IMR-90 (cell line): ENCODE data around the gene KRT16. TPM values are rescaled to one million over a fixed set of nuclear protein-coding genes. Genes with fewer than 3 reads are reported as not detected.

Experiments
- ATAC-seq: fragments of 200-7000 bp; cut with Tn5 transposase; 2 replicates; pipeline ENCODE4 v1.9.1; 2020; ENCODE audit warnings: low read depth, mild to moderate bottlenecking, moderate library complexity
- BruUV-seq: library from RNA; stranded (reverse); fragments of 400-500 nt; replicated peaks from 2 replicates; lab custom pipeline; 2021; lab: Mats Ljungman, UMichigan
- CTCF ChIA-PET: fragments of 300-600 bp; formaldehyde crosslinking; extraction: SDS; loops from one replicate; lab custom pipeline; 2021; ENCODE audit warnings: antibody characterized with exemption; lab: Yijun Ruan, JAX
- POLR2A ChIA-PET: fragments of 300-600 bp; sonication (Branson Sonifier 250); formaldehyde crosslinking; loops from one replicate; lab custom pipeline; 2022; ENCODE audit warnings: antibody characterized with exemption; ENCODE audit not compliant: unreplicated experiment; lab: Charles Lee
- DNase-seq: peaks from one replicate; pipeline ENCODE4 v3.0.0; 2013
- H2AFZ ChIP-seq: replicated peaks from 2 replicates; pipeline ENCODE3; 2013; ENCODE audit warnings: low read length, mild to moderate bottlenecking; ENCODE audit not compliant: poor library complexity
- H2AK5ac ChIP-seq: 2 replicates; pipeline ENCODE4 v1.6.1; 2013; ENCODE audit warnings: low read depth, low read length, inconsistent platforms
- H2AK9ac ChIP-seq: replicated peaks from 2 replicates; pipeline ENCODE3; 2013; ENCODE audit warnings: mild to moderate bottlenecking, low read depth, low read length, moderate library complexity; ENCODE audit not compliant: poor library complexity
- H2BK120ac ChIP-seq: 2 replicates; pipeline ENCODE4 v1.6.1; 2013; ENCODE audit warnings: low read depth, low read length, inconsistent platforms
- H2BK15ac ChIP-seq: 3 replicates; pipeline ENCODE4 v1.6.1; 2013; ENCODE audit warnings: low read depth, low read length, inconsistent platforms
- H2BK20ac ChIP-seq: 2 replicates; pipeline ENCODE4 v1.6.1; 2013; ENCODE audit warnings: low read depth, mild to moderate bottlenecking, inconsistent platforms, low read length, moderate library complexity
- H2BK5ac ChIP-seq: 2 replicates; pipeline ENCODE4 v1.6.1; 2013; ENCODE audit warnings: mild to moderate bottlenecking, low read depth, low read length, inconsistent platforms; ENCODE audit not compliant: poor library complexity, severe bottlenecking
- H3K14ac ChIP-seq: replicated peaks from 2 replicates; pipeline ENCODE4 v1.6.1; 2013; ENCODE audit warnings: low read depth, low read length, inconsistent platforms
- H3K18ac ChIP-seq: 2 replicates; pipeline ENCODE4 v1.6.1; 2013; ENCODE audit warnings: low read depth, low read length, control low read depth
- H3K23ac ChIP-seq: 2 replicates; pipeline ENCODE4 v1.6.1; 2013; ENCODE audit warnings: low read depth, low read length, inconsistent platforms
- H3K27ac ChIP-seq: 2 replicates; pipeline ENCODE4 v1.5.1; 2013; ENCODE audit warnings: mild to moderate bottlenecking, control low read depth, low read length; ENCODE audit not compliant: insufficient read depth
- H3K27me3 ChIP-seq: 2 replicates; pipeline ENCODE4 v1.6.1; 2013; ENCODE audit warnings: low read length; ENCODE audit not compliant: control insufficient read depth, insufficient read depth
- H3K36me3 ChIP-seq: 2 replicates; pipeline ENCODE4 v1.6.1; 2013; ENCODE audit warnings: low read length, mixed read lengths; ENCODE audit not compliant: control insufficient read depth, insufficient read depth
- H3K4ac ChIP-seq: 2 replicates; pipeline ENCODE4 v1.6.1; 2013; ENCODE audit warnings: low read depth, low read length, inconsistent platforms
- H3K4me1 ChIP-seq: 2 replicates; pipeline ENCODE4 v1.6.1; 2013; ENCODE audit warnings: low read length, mixed read lengths; ENCODE audit not compliant: control insufficient read depth, insufficient read depth
- H3K4me2 ChIP-seq: 2 replicates; pipeline ENCODE4 v1.6.1; 2013; ENCODE audit warnings: low read depth, mild to moderate bottlenecking, control low read depth, low read length, moderate library complexity
- H3K4me3 ChIP-seq: 2 replicates; pipeline ENCODE4 v1.5.1; 2013; ENCODE audit warnings: low read depth, mild to moderate bottlenecking, control low read depth, low read length, moderate library complexity; ENCODE audit not compliant: insufficient read depth
- H3K56ac ChIP-seq: 2 replicates; pipeline ENCODE4 v1.6.1; 2013; ENCODE audit warnings: low read length, inconsistent platforms; ENCODE audit not compliant: insufficient read depth; ENCODE audit errors: extremely low read depth
- H3K79me1 ChIP-seq, 2 experiments: 2 replicates each; pipeline ENCODE4 v1.6.1; 2013; ENCODE audit warnings: low read length in 2 of 2, inconsistent platforms in 1 of 2, low read depth in 1 of 2
- H3K9ac ChIP-seq: 2 replicates; pipeline ENCODE4 v1.6.1; 2013; ENCODE audit warnings: low read depth, low read length, control low read depth
- H3K9me1 ChIP-seq: 2 replicates; pipeline ENCODE4 v1.6.1; 2013; ENCODE audit warnings: low read length, inconsistent platforms; ENCODE audit not compliant: insufficient read depth
- H3K9me3 ChIP-seq: 2 replicates; pipeline ENCODE4 v1.6.1; 2013; ENCODE audit warnings: low read length; ENCODE audit not compliant: control insufficient read depth, insufficient read depth
- H4K20me1 ChIP-seq: 2 replicates; pipeline ENCODE4 v1.6.1; 2013; ENCODE audit warnings: low read length, inconsistent platforms; ENCODE audit not compliant: insufficient read depth
- H4K5ac ChIP-seq: 2 replicates; pipeline ENCODE4 v1.6.1; 2013; ENCODE audit warnings: mild to moderate bottlenecking, low read depth, low read length, control low read depth
- H4K8ac ChIP-seq, 2 experiments: 2 replicates each; pipeline ENCODE4 v1.6.1; 2013; ENCODE audit warnings: low read depth in 2 of 2, low read length in 2 of 2, control low read depth in 1 of 2, inconsistent platforms in 1 of 2
- H4K91ac ChIP-seq: 2 replicates; pipeline ENCODE4 v1.6.1; 2013; ENCODE audit warnings: low read depth, low read length, inconsistent platforms; ENCODE audit not compliant: insufficient read depth
- BHLHE40 ChIP-seq: fragments of 150-350 bp; IDR thresholded peaks from 2 replicates; pipeline ENCODE4 v1.6.1; 2016; ENCODE audit warnings: mild to moderate bottlenecking, low read depth, low read length
- CEBPB ChIP-seq: IDR thresholded peaks from 2 replicates; pipeline ENCODE4 v1.6.1; 2012; ENCODE audit warnings: low read depth, low read length, improper control_type of control experiment
- CHD1 ChIP-seq: IDR thresholded peaks from 2 replicates; pipeline ENCODE4 v1.6.1; 2012; ENCODE audit warnings: low read depth, low read length, improper control_type of control experiment
- MAFK ChIP-seq: IDR thresholded peaks from 2 replicates; pipeline ENCODE4 v1.6.1; 2012; ENCODE audit warnings: low read depth, low read length, improper control_type of control experiment
- MAZ ChIP-seq: IDR thresholded peaks from 2 replicates; pipeline ENCODE4 v1.6.1; 2012; ENCODE audit warnings: low read depth, mild to moderate bottlenecking, low read length, improper control_type of control experiment, moderate library complexity, borderline replicate concordance
- MXI1 ChIP-seq: IDR thresholded peaks from 2 replicates; pipeline ENCODE4 v1.6.1; 2012; ENCODE audit warnings: low read depth, mild to moderate bottlenecking, low read length, moderate library complexity, borderline replicate concordance
- NFE2L2 ChIP-seq: fragments of 150-350 bp; IDR thresholded peaks from 2 replicates; pipeline ENCODE4 v1.6.1; 2016; ENCODE audit warnings: low read depth, mild to moderate bottlenecking, low read length
- RAD21 ChIP-seq: IDR thresholded peaks from 2 replicates; pipeline ENCODE4 v1.6.1; 2012; ENCODE audit warnings: low read length, improper control_type of control experiment
- RCOR1 ChIP-seq: IDR thresholded peaks from 2 replicates; pipeline ENCODE4 v1.6.1; 2012; ENCODE audit warnings: mild to moderate bottlenecking, low read length, improper control_type of control experiment; ENCODE audit not compliant: insufficient replicate concordance
- RFX5 ChIP-seq: IDR thresholded peaks from 2 replicates; pipeline ENCODE4 v1.8.0; 2012; ENCODE audit warnings: low read depth, mild to moderate bottlenecking, low read length, moderate library complexity
- SMC3 ChIP-seq: fragments of 150-350 bp; IDR thresholded peaks from 2 replicates; pipeline ENCODE4 v1.6.1; 2016; ENCODE audit warnings: low read depth, mild to moderate bottlenecking, antibody characterized with exemption, low read length, moderate library complexity
- WGBS, 2 experiments: methylation state at CpG; one replicate each; pipeline versions ENCODE4 v1.1.5 to v1.1.7; 2013; ENCODE audit warnings: missing lambda C conversion rate in 2 of 2; ENCODE audit not compliant: insufficient read length in 1 of 2; ENCODE audit errors: extremely low coverage in 2 of 2; 5-methylcytosine and 5-hydroxymethylcytosine counted together
- dilution Hi-C: fragments of 300-500 bp; cut with HindIII; formaldehyde crosslinking; loops from one replicate; pipeline ENCODE4 v1.14.3; 2018; ENCODE audit warnings: low sequenced_read_pairs; ENCODE audit not compliant: unreplicated experiment
- in situ Hi-C: fragments of 300-500 bp; cut with MboI; formaldehyde crosslinking; loops from 3 replicates; pipeline ENCODE4 v1.14.3; 2019; ENCODE audit warnings: low sequenced_read_pairs, inconsistent platforms, mixed read lengths
- intact Hi-C: fragments of 100-400 bp; cut with micrococcal nuclease; formaldehyde crosslinking; loops from 2 replicates; pipeline ENCODE4 v1.10.0; 2022
- polyA plus RNA-seq, 3 experiments: library from polyadenylated mRNA; depleted of rRNA; stranded (reverse); fragments of >200 nt; gene quantifications; 2 replicates each; pipeline ENCODE4 v1.2.3, GENCODE V29; 2012; ENCODE audit warnings: low replicate concordance in 1 of 3
- total RNA-seq: library from RNA; depleted of rRNA; stranded (reverse); fragments of >200 nt; gene quantifications from 2 replicates; pipeline ENCODE4 v1.2.3, GENCODE V29; 2012
- TF ChIP-seq, protein P1 (sequence below): fragments of 150-350 bp; IDR thresholded peaks from 2 replicates; pipeline ENCODE4 v1.6.1; 2017; ENCODE audit warnings: mild to moderate bottlenecking, antibody characterized with exemption, low read length, low read depth
- TF ChIP-seq, protein P2 (sequence below): conservative IDR thresholded peaks from 2 replicates; pipeline ENCODE4 v1.5.1; 2012; ENCODE audit warnings: mild to moderate bottlenecking, low read depth, low read length, improper control_type of control experiment
- TF ChIP-seq, protein P3 (sequence below): fragments of 150-350 bp; IDR thresholded peaks from 2 replicates; pipeline ENCODE4 v1.6.1; 2016; ENCODE audit warnings: low read depth, mild to moderate bottlenecking, low read length, moderate library complexity, borderline replicate concordance

The KRT16 gene
- total and polyA plus RNA-seq, 2 of the 4 experiments (the other 2 are of a cell fraction), result not detected

DNA sequence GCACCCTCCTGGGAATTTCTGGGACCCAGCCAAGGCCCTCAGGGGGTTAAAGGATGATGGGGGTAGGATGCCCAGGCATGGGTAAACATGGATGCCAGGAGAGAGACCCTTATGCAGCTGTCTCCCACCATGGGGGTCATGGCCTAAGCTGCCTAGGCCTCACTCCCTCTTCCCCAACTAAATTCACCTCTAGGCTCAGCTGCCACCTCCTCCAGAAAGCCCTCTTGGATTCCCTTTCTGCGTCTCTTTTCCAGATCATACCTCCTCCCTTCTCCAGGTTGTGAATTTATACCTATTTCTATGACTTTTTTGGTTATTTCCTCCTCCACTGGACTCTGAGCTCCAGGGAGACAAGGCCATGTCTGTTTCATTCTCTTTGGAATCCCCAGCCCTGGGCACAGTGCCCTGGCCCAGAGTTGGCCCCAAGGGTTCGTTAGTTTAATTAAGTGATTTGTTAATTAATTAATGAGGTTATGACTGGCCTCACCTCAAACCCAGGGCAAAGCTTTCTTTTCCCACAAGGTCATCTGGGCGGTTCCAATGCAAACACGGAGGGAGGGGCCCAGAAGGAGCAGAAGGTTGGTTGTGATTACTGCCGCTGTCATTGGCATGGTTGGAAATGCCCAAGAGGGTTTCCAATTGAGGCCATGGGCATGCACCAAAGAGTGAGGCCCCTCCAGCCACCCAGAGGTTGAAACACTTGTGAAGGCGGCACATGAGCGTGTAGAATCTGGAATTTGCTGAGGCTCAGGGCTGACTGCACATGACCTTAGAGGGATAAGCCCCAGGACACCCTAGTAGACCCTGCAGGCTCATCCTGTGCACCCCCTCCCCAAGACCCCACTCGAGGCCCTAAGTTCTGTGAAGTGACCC, 18.7 kb upstream of the KRT16 start:
- Histone ChIP-seq H2BK20ac (no peak overlapping the region), H4K5ac (no peak overlapping the region), H2BK120ac (no peak overlapping the region), H2AK9ac (no peak overlapping the region), H3K4ac (no peak overlapping the region), H2AFZ (no peak overlapping the region), H2BK5ac (no peak overlapping the region), H2BK15ac (no peak overlapping the region), H4K20me1 (no peaks in the 10 kb centered on the region), H3K9me1 (peaks cover 10% of the 10 kb centered on the region), H2AK5ac (no peak overlapping the region), H3K14ac (no peak overlapping the region), H4K8ac (no peak overlapping the region), H3K9ac (no peak overlapping the region), H3K4me3 (no peak overlapping the region), H3K36me3 (no peaks in the 10 kb centered on the region), H3K9me3 (no peaks in the 10 kb centered on the region), H4K91ac (no peak overlapping the region), H3K4me2 (no peak overlapping the region), H3K79me1 (no peaks in the 10 kb centered on the region), H3K4me1 (peaks cover 3% of the 10 kb centered on the region; the same call in 1 of the 2 replicates), H3K27me3 (peaks cover 17% of the 10 kb centered on the region), H3K18ac (no peak overlapping the region), H3K23ac (no peak overlapping the region), H3K27ac (no peak overlapping the region), H3K56ac (no peak overlapping the region)
- ATAC-seq, result no peak
- ChIA-PET POLR2A (no interaction called here), CTCF (no interaction called here)
- WGBS, 2 experiments, result 83% methylated on average over 3 of the region's 8 CpGs; no CpG with 5 or more reads in 1 of the 2 experiments
- no TSS peak for BruUV-seq
- dilution Hi-C loops (no loop called here), intact Hi-C loops (no loop called here), in situ Hi-C loops (no loop called here)
- DNase-seq, result no peak
- TF ChIP-seq CHD1 (no peak), RCOR1 (no peak), MAFK (no peak), NFE2L2 (no peak), SMC3 (no peak), MAZ (no peak), BHLHE40 (no peak), CEBPB (no peak), RAD21 (no peak), RFX5 (no peak), MXI1 (no peak)
- TF ChIP-seq, protein P1, sequence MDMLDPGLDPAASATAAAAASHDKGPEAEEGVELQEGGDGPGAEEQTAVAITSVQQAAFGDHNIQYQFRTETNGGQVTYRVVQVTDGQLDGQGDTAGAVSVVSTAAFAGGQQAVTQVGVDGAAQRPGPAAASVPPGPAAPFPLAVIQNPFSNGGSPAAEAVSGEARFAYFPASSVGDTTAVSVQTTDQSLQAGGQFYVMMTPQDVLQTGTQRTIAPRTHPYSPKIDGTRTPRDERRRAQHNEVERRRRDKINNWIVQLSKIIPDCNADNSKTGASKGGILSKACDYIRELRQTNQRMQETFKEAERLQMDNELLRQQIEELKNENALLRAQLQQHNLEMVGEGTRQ, result no peak
- TF ChIP-seq, protein P2, sequence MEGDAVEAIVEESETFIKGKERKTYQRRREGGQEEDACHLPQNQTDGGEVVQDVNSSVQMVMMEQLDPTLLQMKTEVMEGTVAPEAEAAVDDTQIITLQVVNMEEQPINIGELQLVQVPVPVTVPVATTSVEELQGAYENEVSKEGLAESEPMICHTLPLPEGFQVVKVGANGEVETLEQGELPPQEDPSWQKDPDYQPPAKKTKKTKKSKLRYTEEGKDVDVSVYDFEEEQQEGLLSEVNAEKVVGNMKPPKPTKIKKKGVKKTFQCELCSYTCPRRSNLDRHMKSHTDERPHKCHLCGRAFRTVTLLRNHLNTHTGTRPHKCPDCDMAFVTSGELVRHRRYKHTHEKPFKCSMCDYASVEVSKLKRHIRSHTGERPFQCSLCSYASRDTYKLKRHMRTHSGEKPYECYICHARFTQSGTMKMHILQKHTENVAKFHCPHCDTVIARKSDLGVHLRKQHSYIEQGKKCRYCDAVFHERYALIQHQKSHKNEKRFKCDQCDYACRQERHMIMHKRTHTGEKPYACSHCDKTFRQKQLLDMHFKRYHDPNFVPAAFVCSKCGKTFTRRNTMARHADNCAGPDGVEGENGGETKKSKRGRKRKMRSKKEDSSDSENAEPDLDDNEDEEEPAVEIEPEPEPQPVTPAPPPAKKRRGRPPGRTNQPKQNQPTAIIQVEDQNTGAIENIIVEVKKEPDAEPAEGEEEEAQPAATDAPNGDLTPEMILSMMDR, result no peak
- TF ChIP-seq, protein P3, sequence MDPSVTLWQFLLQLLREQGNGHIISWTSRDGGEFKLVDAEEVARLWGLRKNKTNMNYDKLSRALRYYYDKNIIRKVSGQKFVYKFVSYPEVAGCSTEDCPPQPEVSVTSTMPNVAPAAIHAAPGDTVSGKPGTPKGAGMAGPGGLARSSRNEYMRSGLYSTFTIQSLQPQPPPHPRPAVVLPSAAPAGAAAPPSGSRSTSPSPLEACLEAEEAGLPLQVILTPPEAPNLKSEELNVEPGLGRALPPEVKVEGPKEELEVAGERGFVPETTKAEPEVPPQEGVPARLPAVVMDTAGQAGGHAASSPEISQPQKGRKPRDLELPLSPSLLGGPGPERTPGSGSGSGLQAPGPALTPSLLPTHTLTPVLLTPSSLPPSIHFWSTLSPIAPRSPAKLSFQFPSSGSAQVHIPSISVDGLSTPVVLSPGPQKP, result no peak
